Measurements from ENCODE around the gene ME3. TPM values are rescaled to one million over a fixed set of nuclear protein-coding genes. Genes with fewer than 3 reads are reported as not detected.
"Not testable (repeated sequence)": the region's sequence is repeated elsewhere in the genome, so short reads cannot be mapped to it uniquely, and the experiment has no call there.

The ME3 gene
- total RNA-seq, 1 donor from 2014 or later = 49.6 TPM

DNA sequence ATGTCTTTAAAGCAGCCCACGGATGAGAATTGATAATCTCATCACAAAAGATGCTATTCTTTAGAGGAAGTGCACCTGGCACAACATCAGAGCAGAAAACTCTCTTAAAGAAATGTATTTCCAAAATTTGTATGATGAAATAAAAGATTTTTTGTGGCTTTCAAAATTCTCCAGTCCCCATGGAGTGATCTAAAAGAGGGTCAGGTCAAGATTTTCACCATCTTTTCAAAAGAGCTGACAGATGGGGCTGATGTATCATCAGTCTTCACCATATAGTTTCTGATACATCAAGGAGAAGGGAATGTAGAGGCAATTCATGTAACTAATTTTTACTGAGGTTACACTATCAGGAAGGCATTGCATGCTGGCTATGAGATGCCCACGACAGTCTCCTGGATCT, 11.7 kb downstream of the ME3 start:
- peaks cover 4% of the 10 kb centered on the region for H3K9me3 Mint-ChIP-seq
- no peak for TF ChIP-seq EZH2 (IDR thresholded peaks at IDR 0.05)
- no peak for TF ChIP-seq EZH2phosphoT487 (IDR thresholded peaks at IDR 0.05)
- TF ChIP-seq, protein P1, sequence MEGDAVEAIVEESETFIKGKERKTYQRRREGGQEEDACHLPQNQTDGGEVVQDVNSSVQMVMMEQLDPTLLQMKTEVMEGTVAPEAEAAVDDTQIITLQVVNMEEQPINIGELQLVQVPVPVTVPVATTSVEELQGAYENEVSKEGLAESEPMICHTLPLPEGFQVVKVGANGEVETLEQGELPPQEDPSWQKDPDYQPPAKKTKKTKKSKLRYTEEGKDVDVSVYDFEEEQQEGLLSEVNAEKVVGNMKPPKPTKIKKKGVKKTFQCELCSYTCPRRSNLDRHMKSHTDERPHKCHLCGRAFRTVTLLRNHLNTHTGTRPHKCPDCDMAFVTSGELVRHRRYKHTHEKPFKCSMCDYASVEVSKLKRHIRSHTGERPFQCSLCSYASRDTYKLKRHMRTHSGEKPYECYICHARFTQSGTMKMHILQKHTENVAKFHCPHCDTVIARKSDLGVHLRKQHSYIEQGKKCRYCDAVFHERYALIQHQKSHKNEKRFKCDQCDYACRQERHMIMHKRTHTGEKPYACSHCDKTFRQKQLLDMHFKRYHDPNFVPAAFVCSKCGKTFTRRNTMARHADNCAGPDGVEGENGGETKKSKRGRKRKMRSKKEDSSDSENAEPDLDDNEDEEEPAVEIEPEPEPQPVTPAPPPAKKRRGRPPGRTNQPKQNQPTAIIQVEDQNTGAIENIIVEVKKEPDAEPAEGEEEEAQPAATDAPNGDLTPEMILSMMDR (IDR thresholded peaks at IDR 0.05) = no peak
- H3K27ac Mint-ChIP-seq = no peak overlapping the region

DNA sequence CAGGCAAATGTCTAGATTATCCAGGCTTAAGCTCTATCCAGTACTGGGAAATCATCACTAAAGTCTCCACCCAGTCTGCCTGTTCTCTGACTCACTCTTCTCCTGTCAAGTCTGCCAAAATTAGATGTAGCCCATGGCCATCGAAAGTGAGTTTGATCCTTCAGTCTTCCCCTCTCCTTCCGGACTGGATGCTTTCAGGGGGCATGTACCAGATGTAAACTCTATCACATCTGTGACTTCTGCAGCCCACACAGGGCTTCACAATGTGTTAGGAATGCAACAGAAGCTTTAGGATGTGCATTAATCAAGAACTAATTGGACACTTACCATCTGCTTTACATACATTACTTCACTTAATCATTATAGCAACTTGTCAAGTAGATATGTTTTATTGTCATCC, 12.3 kb downstream of the ME3 start:
- H4K20me1 ChIP-seq (ENCODE audit: low read depth) = no peaks in the 10 kb centered on the region
- no peak overlapping the region for H2AFZ ChIP-seq (replicated peaks)
- no peaks in the 10 kb centered on the region for H3K4me1 Mint-ChIP-seq
- no peak overlapping the region for H3K4me3 Mint-ChIP-seq
- TF ChIP-seq, protein P1 (IDR thresholded peaks at IDR 0.05) = no peak
- TF ChIP-seq EZH2phosphoT487 (IDR thresholded peaks at IDR 0.05) (no peak), EZH2 (IDR thresholded peaks at IDR 0.05) (no peak)
- no peaks in the 10 kb centered on the region for H3K36me3 ChIP-seq
- peaks cover 4% of the 10 kb centered on the region for H3K9me3 Mint-ChIP-seq
- H3K27ac Mint-ChIP-seq = no peak overlapping the region
- H3K4me1 ChIP-seq = no peaks in the 10 kb centered on the region
- H3K27me3 ChIP-seq = no peaks in the 10 kb centered on the region
- no peaks in the 10 kb centered on the region for H3K36me3 Mint-ChIP-seq
- DNase-seq (ENCODE audit: low spot score) = no peak
- H3K4me2 ChIP-seq = no peak overlapping the region
- no peaks in the 10 kb centered on the region for H3K9me3 ChIP-seq (ENCODE audit: low read depth)
- H3K9ac ChIP-seq = no peak overlapping the region
- no peaks in the 10 kb centered on the region for H3K27me3 Mint-ChIP-seq (ENCODE audit: insufficient read depth, low read depth)
- no peak overlapping the region for H3K4me3 ChIP-seq
- no peak overlapping the region for H3K27ac ChIP-seq
- H3K79me2 ChIP-seq (ENCODE audit: low read depth) = no peaks in the 10 kb centered on the region
- no peaks in the 10 kb centered on the region for H3F3A ChIP-seq (ENCODE audit: low read depth)

More for the DNA sequence above, 11.7 kb downstream of the ME3 start:
- Histone ChIP-seq H3K79me2 (ENCODE audit: low read depth) (peaks cover 5% of the 10 kb centered on the region), H3K27ac (no peak overlapping the region), H3F3A (ENCODE audit: low read depth) (no peaks in the 10 kb centered on the region), H3K4me1 (no peaks in the 10 kb centered on the region), H3K4me2 (no peak overlapping the region), H3K27me3 (no peaks in the 10 kb centered on the region), H3K9me3 (ENCODE audit: low read depth) (no peaks in the 10 kb centered on the region), H3K9ac (no peak overlapping the region), H3K36me3 (no peaks in the 10 kb centered on the region), H2AFZ (replicated peaks) (no peak overlapping the region), H3K4me3 (no peak overlapping the region), H4K20me1 (ENCODE audit: low read depth) (no peaks in the 10 kb centered on the region)
- H3K27me3 Mint-ChIP-seq (ENCODE audit: insufficient read depth, low read depth) = no peaks in the 10 kb centered on the region
- no peaks in the 10 kb centered on the region for H3K36me3 Mint-ChIP-seq
- no peaks in the 10 kb centered on the region for H3K4me1 Mint-ChIP-seq
- DNase-seq (ENCODE audit: low spot score) = no peak
- no peak overlapping the region for H3K4me3 Mint-ChIP-seq

DNA sequence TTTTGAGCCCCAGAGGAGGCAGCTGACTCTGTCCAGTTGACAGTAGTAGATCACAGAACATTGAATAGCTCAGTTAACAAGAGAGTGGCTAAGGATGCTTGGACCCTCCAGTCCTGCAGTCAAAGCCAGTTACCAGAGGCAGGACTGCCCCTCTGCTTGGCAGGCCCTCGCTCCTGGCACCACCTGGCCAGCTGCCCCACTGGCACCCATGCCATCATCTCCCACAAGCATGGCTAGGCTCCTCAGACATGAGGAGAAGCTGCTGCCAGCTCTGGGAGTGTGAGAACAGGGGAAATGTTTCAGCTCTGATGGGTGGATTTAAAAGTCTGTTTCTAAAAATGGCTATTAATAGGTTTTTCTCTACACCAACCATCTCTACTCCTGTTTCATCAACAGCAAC, 13.9 kb downstream of the ME3 start:
- no peak overlapping the region for H3K4me3 Mint-ChIP-seq
- H3K36me3 Mint-ChIP-seq = no peaks in the 10 kb centered on the region
- H3K27me3 ChIP-seq = no peaks in the 10 kb centered on the region
- no peak overlapping the region for H3K4me2 ChIP-seq
- H3K27me3 Mint-ChIP-seq (ENCODE audit: insufficient read depth, low read depth) = no peaks in the 10 kb centered on the region
- H3K4me3 ChIP-seq = no peak overlapping the region
- no peaks in the 10 kb centered on the region for H4K20me1 ChIP-seq (ENCODE audit: low read depth)
- H3K27ac Mint-ChIP-seq = no peak overlapping the region
- H3K79me2 ChIP-seq (ENCODE audit: low read depth) = no peaks in the 10 kb centered on the region
- H3K27ac ChIP-seq = no peak overlapping the region
- no peaks in the 10 kb centered on the region for H3K4me1 ChIP-seq
- TF ChIP-seq EZH2phosphoT487 (IDR thresholded peaks at IDR 0.05) = no peak
- TF ChIP-seq, protein P1 (IDR thresholded peaks at IDR 0.05) = no peak
- TF ChIP-seq EZH2 (IDR thresholded peaks at IDR 0.05) = no peak
- H3K36me3 ChIP-seq = no peaks in the 10 kb centered on the region
- H3K4me1 Mint-ChIP-seq = no peaks in the 10 kb centered on the region
- H3K9me3 Mint-ChIP-seq = peaks cover 4% of the 10 kb centered on the region
- no peaks in the 10 kb centered on the region for H3F3A ChIP-seq (ENCODE audit: low read depth)
- no peaks in the 10 kb centered on the region for H3K9me3 ChIP-seq (ENCODE audit: low read depth)
- DNase-seq (ENCODE audit: low spot score) = no peak
- no peak overlapping the region for H2AFZ ChIP-seq (replicated peaks)
- no peak overlapping the region for H3K9ac ChIP-seq

DNA sequence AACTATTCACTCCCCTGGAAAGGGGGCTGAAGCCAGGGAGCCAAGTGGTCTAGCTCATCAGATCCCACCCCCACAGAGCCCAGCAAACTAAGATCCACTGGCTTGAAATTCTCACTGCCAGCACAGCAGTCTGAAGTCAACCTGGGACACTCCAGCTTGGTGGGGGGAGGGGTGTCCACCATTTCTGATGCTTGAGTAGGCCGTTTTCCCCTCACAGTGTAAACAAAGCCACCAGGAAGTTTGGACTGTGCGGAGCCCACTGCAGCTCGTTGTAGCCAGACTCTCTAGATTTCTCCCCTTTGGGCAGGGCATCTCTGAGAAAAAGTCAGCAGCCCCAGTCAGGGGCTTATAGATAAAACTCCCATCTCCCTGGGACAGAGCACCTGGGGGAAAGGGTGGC, 27.2 kb downstream of the ME3 start:
- not testable (repeated sequence) for H3K4me2 ChIP-seq

More for the DNA sequence above, 27.2 kb downstream of the ME3 start:
- not testable (repeated sequence) for H2AFZ ChIP-seq (replicated peaks); H3K9ac ChIP-seq; H4K20me1 ChIP-seq (ENCODE audit: low read depth); H3K4me1 ChIP-seq; H3K27me3 ChIP-seq; H3K36me3 ChIP-seq; H3K36me3 Mint-ChIP-seq; H3K27ac ChIP-seq; H3F3A ChIP-seq (ENCODE audit: low read depth); DNase-seq (ENCODE audit: low spot score); H3K27ac Mint-ChIP-seq; H3K4me3 Mint-ChIP-seq; H3K27me3 Mint-ChIP-seq (ENCODE audit: insufficient read depth, low read depth); H3K4me3 ChIP-seq; H3K9me3 ChIP-seq (ENCODE audit: low read depth); H3K4me1 Mint-ChIP-seq
- peaks cover 27% of the 10 kb centered on the region for H3K9me3 Mint-ChIP-seq
- H3K79me2 ChIP-seq (ENCODE audit: low read depth) = peaks cover 22% of the 10 kb centered on the region

All from neural progenitor cell (in vitro differentiated cells).